ENCODE data around the gene FAM170A. TPM values are rescaled to one million over a fixed set of nuclear protein-coding genes. Genes with fewer than 3 reads are reported as not detected.

Gene FAM170A
- total and polyA plus RNA-seq, 9 of the 15 experiments (the other 6 are each of a cell fraction or from before 2014, with no cell fraction given), result 0.13 TPM; not detected in 8

Other genes with a start within 250 kb of the FAM170A start
- gene HSD17B4, start 177.1 kb upstream of the FAM170A start, total RNA-seq (2014; rRNA removed), result 82.1 and 120 TPM in 2 replicates
- gene HSD17B4, start 177.1 kb upstream of the FAM170A start, total RNA-seq (2014; rRNA removed; fragmentation: Illumina TruSeq; extraction: Trizol), result 108 and 110 TPM in 2 replicates
- gene HSD17B4, start 177.1 kb upstream of the FAM170A start, total RNA-seq (2015; rRNA removed; fragmentation: Illumina TruSeq; extraction: Trizol), result 91.4 and 94.6 TPM in 2 replicates
- gene HSD17B4, start 177.1 kb upstream of the FAM170A start, total RNA-seq (2021), result 109 and 114 TPM in 2 replicates
- 157 and 187 TPM in 2 replicates for gene HSD17B4, start 177.1 kb upstream of the FAM170A start, polyA plus RNA-seq (2011; rRNA removed)
- gene HSD17B4, start 177.1 kb upstream of the FAM170A start, polyA plus RNA-seq (2014; fragmentation: Illumina TruSeq; extraction: Trizol), result 95.4 and 119 TPM in 2 replicates
- gene HSD17B4, start 177.1 kb upstream of the FAM170A start, polyA plus RNA-seq (2014; fragmentation: Nextera tagmentation; extraction: Ambion mirVana), result 10 to 100 TPM; 50.6 to 60.9 TPM
- gene HSD17B4, start 177.1 kb upstream of the FAM170A start, polyA plus RNA-seq (2014; rRNA removed), result 72.5 and 76.2 TPM in 2 replicates

Data from K562 (cell line).